ENCODE results near the gene TSC22D4. TPM values are rescaled to one million over a fixed set of nuclear protein-coding genes. Genes with fewer than 3 reads are reported as not detected.

Gene TSC22D4
- total RNA-seq, 1 donor from 2014 or later = 68.2 TPM

DNA sequence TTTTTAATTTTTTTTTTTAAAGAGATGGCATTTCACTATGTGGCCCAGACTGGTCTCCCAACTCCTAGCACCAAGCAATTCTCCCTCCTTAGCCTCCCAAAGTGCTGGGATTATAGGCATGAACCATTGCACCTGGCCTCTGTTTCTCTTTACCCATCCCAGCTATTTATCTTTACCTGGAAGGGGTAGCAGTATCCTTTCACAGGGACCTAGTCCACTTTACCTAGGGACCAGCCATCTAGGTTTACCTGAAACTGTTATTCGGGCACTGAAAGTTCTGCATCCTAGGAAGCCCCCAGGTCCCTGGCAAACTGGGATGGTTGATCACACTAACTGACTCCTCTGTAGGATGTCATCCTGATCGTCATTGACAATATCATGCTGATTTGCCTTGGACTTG lies 38.3 kb upstream of the TSC22D4 start:
- TF ChIP-seq, protein P1, sequence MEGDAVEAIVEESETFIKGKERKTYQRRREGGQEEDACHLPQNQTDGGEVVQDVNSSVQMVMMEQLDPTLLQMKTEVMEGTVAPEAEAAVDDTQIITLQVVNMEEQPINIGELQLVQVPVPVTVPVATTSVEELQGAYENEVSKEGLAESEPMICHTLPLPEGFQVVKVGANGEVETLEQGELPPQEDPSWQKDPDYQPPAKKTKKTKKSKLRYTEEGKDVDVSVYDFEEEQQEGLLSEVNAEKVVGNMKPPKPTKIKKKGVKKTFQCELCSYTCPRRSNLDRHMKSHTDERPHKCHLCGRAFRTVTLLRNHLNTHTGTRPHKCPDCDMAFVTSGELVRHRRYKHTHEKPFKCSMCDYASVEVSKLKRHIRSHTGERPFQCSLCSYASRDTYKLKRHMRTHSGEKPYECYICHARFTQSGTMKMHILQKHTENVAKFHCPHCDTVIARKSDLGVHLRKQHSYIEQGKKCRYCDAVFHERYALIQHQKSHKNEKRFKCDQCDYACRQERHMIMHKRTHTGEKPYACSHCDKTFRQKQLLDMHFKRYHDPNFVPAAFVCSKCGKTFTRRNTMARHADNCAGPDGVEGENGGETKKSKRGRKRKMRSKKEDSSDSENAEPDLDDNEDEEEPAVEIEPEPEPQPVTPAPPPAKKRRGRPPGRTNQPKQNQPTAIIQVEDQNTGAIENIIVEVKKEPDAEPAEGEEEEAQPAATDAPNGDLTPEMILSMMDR (IDR thresholded peaks at IDR 0.05) = no peak
- DNase-seq (ENCODE audit: low spot score in 2 of 2) = no peak
- no peak overlapping the region for H3K27ac ChIP-seq
- H3K4me3 ChIP-seq = no peak overlapping the region
- no peaks in the 10 kb centered on the region for H3K4me1 ChIP-seq
- H3K9me3 ChIP-seq = no peaks in the 10 kb centered on the region
- H3K27me3 ChIP-seq = no peaks in the 10 kb centered on the region
- H3K36me3 ChIP-seq = no peaks in the 10 kb centered on the region
- intact Hi-C loops (cut with DNase I) = no loop called here

DNA sequence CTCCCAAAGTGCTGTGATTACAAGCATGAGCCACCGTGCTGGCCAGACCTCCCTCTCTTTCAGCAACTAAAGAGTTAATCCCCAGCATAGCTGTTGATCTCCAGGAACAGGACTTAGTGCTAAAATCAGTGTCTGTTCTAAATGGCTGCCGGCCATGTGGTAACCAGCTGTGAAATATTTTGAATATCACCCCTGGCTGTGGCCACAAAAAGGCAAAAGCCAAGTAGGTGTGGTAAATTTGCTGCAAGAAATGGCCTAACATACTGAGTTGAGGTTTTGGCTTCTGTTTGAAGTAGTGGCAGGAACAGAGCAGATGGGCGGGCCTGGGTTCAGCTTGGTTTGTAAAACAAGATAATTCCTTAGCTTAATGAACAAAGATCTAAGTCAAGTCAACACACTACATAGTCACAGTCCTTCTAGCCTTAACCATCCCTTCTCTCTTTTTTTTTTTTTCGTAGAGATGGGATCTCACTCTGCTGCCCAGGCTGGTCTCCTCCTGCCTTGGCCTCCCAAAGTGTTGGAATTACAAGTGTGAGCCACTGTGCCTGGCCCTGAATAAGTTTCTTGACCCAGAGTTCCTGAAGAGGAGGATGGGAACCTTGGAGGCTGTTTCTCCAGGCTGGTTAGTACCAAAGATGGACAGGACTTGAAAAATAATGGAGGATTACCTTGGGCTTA lies 37.3 kb upstream of the TSC22D4 start:
- intact Hi-C loops (cut with DNase I) = no loop called here
- H3K4me1 ChIP-seq = no peaks in the 10 kb centered on the region
- H3K9me3 ChIP-seq = no peaks in the 10 kb centered on the region
- DNase-seq (ENCODE audit: low spot score in 2 of 2) = no peak
- no peaks in the 10 kb centered on the region for H3K36me3 ChIP-seq
- TF ChIP-seq, protein P1 (IDR thresholded peaks at IDR 0.05) = no peak
- H3K27me3 ChIP-seq = no peaks in the 10 kb centered on the region
- no peak overlapping the region for H3K4me3 ChIP-seq
- no peak overlapping the region for H3K27ac ChIP-seq

DNA sequence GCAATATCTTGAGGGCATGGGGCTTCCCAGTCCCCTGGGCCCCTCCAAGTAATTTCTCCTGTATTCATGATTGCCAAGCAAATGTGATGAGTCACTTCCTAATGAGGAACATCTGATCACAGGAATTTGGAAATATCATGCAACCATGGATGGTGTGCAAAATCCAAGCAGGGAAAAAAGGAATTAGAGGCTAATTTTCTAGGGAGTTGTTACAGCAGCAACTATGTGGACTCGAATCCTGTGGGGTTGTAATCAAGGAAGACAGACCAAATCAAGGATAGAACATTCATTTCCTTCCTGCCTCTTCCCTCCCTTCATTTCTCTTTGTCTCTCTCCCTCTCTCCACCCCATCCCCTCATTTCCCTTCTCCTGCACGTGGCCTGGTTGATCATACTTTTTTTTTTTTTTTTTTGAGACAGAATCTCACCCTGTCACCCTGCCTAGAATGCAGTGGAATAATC lies 36.1 kb upstream of the TSC22D4 start:
- Histone ChIP-seq H3K4me1 (no peaks in the 10 kb centered on the region), H3K36me3 (no peaks in the 10 kb centered on the region), H3K9me3 (no peaks in the 10 kb centered on the region), H3K27me3 (no peaks in the 10 kb centered on the region), H3K27ac (no peak overlapping the region), H3K4me3 (no peak overlapping the region)
- intact Hi-C loops (cut with DNase I) = no loop called here
- TF ChIP-seq, protein P1 (IDR thresholded peaks at IDR 0.05) = no peak
- DNase-seq (ENCODE audit: low spot score in 2 of 2) = no peak

DNA sequence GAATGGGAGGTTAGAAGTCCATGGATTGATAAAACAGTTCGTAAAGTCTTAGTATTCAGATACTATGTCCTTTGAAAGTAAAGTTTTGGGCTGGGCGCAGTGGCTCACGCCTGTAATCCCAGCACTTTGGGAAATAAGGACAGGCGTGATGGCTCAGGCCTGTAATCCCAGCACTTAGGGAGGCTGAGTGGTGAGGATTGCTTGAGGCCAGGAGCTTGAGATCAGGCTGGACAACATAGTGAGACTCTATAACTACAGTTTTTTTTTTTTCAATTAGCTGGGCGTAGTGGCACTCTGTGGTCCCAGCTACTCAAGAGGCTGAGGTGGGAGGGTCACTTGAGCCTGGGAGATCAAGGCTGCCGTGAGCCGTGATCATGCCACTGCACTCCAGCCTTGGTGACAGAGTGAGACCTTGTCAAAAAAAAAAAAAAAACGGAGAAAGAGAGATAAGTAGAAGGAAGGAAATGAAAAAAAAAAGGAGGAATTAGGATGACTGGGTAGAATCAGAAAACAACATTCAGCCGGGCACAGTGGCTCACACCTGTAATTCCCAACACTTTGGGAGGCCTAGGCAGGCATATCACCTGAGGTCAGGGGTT lies 34.3 kb upstream of the TSC22D4 start:
- Histone ChIP-seq H3K27me3 (no peaks in the 10 kb centered on the region), H3K4me1 (no peaks in the 10 kb centered on the region), H3K4me3 (no peak overlapping the region), H3K36me3 (no peaks in the 10 kb centered on the region), H3K9me3 (no peaks in the 10 kb centered on the region), H3K27ac (no peak overlapping the region)
- no peak for DNase-seq (ENCODE audit: low spot score in 2 of 2)
- TF ChIP-seq, protein P1 (IDR thresholded peaks at IDR 0.05) = no peak
- intact Hi-C loops (cut with DNase I) = no loop called here

DNA sequence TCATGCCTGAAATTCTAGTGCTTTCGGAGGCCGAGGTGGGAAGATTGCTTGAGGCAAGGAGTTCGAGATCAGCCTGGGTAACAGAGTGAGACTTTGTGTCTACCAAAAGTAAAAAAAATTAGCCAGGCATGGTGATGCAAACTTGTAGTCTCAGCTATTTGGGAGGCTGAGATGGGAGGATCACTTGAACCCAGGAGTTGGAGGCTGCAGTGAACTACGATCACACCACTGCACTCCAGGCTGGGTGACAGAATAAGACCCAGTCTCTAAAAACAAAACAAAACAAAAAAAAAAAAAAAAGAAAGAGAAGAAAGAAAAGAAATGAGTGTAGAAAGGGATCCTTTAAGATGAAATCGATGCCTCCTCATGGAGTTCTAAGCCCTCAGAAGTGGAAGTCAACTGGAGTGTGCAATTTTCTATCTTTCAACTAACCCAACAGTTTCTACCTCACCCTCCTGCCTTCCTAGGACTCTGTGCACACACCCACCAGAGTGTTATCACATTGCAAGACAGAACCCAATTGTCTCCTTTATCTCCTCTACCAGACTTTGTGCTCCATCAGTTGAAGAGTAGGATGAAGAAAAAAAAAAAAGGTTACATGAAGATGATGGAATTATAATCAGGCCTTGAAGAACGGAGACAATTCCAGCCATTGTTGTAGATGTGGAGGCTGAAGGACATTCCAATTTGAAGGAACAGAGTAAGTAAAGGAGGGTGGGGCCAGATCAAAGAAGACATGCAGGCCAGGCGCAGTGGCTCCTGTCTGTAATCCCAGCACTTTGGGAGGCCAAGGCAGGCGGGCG lies 31.6 kb upstream of the TSC22D4 start:
- H3K9me3 ChIP-seq = no peaks in the 10 kb centered on the region

More for the DNA sequence above, 31.6 kb upstream of the TSC22D4 start:
- TF ChIP-seq, protein P1 (IDR thresholded peaks at IDR 0.05) = no peak
- no peak for DNase-seq (ENCODE audit: low spot score in 2 of 2)
- Histone ChIP-seq H3K4me3 (no peak overlapping the region), H3K27me3 (no peaks in the 10 kb centered on the region), H3K27ac (no peak overlapping the region), H3K36me3 (no peaks in the 10 kb centered on the region), H3K4me1 (no peaks in the 10 kb centered on the region)
- intact Hi-C loops (cut with DNase I) = no loop called here

Data from ascending aorta (tissue), 2 donors.